ENCODE results near the gene STXBP5. TPM values are rescaled to one million over a fixed set of nuclear protein-coding genes. Genes with fewer than 3 reads are reported as not detected.

The STXBP5 gene
- polyA plus RNA-seq, 1 donor (not counting 4 experiments of a cell fraction or from before 2014, with no cell fraction given) = 19.4 TPM

DNA sequence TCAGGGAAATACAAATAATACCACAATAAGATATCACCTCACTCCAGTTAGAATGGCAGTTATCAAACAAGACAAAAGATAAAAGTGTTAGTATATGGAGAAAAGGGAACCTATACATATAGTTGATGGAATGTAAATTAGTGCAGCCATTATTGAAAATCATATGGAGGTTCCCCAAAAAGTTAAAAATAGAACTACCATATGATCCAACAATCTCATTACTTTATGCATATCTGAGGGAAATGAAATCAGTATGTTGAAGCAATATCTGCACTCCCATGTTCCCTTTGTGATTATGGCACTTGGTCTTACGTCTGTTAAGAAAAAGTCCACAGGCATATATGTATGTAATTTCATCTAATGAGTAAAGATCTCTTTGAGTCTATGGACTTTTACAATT is 96.9 kb downstream of the STXBP5 start:
- Histone ChIP-seq H3K36me3 (ENCODE audit: control insufficient read depth in 2 of 2, extremely low read depth in 1 of 2, insufficient read depth in 2 of 2, low read length in 2 of 2) (peaks cover 0 to 6% of the 10 kb centered on the region in 2 experiments), H2AFZ (ENCODE audit: control insufficient read depth, low read length) (no peak overlapping the region), H4K20me1 (ENCODE audit: control insufficient read depth, extremely low read depth, insufficient read depth, low read length) (no peaks in the 10 kb centered on the region), H3K9ac (ENCODE audit: control insufficient read depth, extremely low read depth, insufficient read depth, low read length) (no peak overlapping the region), H3K4me1 (ENCODE audit: control insufficient read depth, extremely low read depth, insufficient read depth, low read length) (no peaks in the 10 kb centered on the region), H3K9me3 (ENCODE audit: control insufficient read depth, low read depth, low read length) (peaks cover 3% of the 10 kb centered on the region), H3K27me3 (ENCODE audit: control insufficient read depth, extremely low read depth, insufficient read depth, low read length) (no peaks in the 10 kb centered on the region), H3K4me3 (ENCODE audit: control insufficient read depth in 2 of 3, extremely low read depth in 1 of 3, insufficient read depth in 2 of 3, low read depth in 1 of 3, low read length in 3 of 3) (no peak overlapping the region), H3K79me2 (ENCODE audit: control insufficient read depth, insufficient read depth, low read length) (no peaks in the 10 kb centered on the region), H3K27ac (ENCODE audit: control insufficient read depth, insufficient read depth, low read length) (no peak overlapping the region), H3K9me1 (ENCODE audit: control insufficient read depth, extremely low read depth, insufficient read depth, low read length) (no peaks in the 10 kb centered on the region), H3K4me2 (ENCODE audit: control insufficient read depth, extremely low read depth, insufficient read depth, low read depth, low read length) (no peak overlapping the region)
- dilution Hi-C loops (cut with MboI; ENCODE audit: extremely low pct_ligation_motif_present, low sequenced_read_pairs) = no loop called here
- FAIRE-seq (no peak), DNase-seq (ENCODE audit: low read depth, low spot score) (no peak)
- no peak for TF ChIP-seq EZH2 (IDR thresholded peaks at IDR 0.05; ENCODE audit: low read length)
- TF ChIP-seq, protein P1, sequence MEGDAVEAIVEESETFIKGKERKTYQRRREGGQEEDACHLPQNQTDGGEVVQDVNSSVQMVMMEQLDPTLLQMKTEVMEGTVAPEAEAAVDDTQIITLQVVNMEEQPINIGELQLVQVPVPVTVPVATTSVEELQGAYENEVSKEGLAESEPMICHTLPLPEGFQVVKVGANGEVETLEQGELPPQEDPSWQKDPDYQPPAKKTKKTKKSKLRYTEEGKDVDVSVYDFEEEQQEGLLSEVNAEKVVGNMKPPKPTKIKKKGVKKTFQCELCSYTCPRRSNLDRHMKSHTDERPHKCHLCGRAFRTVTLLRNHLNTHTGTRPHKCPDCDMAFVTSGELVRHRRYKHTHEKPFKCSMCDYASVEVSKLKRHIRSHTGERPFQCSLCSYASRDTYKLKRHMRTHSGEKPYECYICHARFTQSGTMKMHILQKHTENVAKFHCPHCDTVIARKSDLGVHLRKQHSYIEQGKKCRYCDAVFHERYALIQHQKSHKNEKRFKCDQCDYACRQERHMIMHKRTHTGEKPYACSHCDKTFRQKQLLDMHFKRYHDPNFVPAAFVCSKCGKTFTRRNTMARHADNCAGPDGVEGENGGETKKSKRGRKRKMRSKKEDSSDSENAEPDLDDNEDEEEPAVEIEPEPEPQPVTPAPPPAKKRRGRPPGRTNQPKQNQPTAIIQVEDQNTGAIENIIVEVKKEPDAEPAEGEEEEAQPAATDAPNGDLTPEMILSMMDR (optimal IDR thresholded peaks at IDR 0.05 in 1 of 3, IDR thresholded peaks at IDR 0.05 in 1 of 3, conservative IDR thresholded peaks at IDR 0.05 in 1 of 3; ENCODE audit: extremely low read depth in 1 of 3, insufficient read depth in 2 of 3, low read length in 3 of 3) = no peak

DNA sequence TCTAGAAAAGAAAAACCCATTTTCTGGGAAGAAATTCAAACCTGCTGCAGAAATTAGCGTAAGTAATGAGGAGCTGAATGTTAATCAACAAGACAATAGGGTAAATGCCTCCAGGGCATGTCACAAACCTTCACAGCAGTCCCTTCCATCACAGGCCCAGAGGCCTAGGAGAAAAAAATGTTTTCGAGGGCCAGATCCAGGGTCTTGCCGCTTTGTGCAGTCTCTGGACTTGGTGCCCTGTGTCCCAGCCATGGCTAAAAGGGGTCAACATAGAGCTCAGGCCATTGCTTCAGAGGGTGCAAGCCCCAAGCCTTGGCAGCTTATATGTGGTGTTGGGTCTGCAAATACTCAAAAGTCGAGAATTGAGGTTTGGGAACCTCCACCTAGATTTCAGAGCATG is 99.8 kb downstream of the STXBP5 start:
- Histone ChIP-seq H3K4me3 (ENCODE audit: control insufficient read depth in 2 of 3, extremely low read depth in 1 of 3, insufficient read depth in 2 of 3, low read depth in 1 of 3, low read length in 3 of 3) (no peak overlapping the region), H3K27me3 (ENCODE audit: control insufficient read depth, extremely low read depth, insufficient read depth, low read length) (no peaks in the 10 kb centered on the region), H3K27ac (ENCODE audit: control insufficient read depth, insufficient read depth, low read length) (no peak overlapping the region), H3K9me3 (ENCODE audit: control insufficient read depth, low read depth, low read length) (peaks cover 3% of the 10 kb centered on the region), H3K36me3 (ENCODE audit: control insufficient read depth in 2 of 2, extremely low read depth in 1 of 2, insufficient read depth in 2 of 2, low read length in 2 of 2) (peaks cover 0 to 4% of the 10 kb centered on the region in 2 experiments), H2AFZ (ENCODE audit: control insufficient read depth, low read length) (no peak overlapping the region), H3K9ac (ENCODE audit: control insufficient read depth, extremely low read depth, insufficient read depth, low read length) (no peak overlapping the region), H4K20me1 (ENCODE audit: control insufficient read depth, extremely low read depth, insufficient read depth, low read length) (no peaks in the 10 kb centered on the region), H3K4me2 (ENCODE audit: control insufficient read depth, extremely low read depth, insufficient read depth, low read depth, low read length) (no peak overlapping the region), H3K79me2 (ENCODE audit: control insufficient read depth, insufficient read depth, low read length) (no peaks in the 10 kb centered on the region), H3K4me1 (ENCODE audit: control insufficient read depth, extremely low read depth, insufficient read depth, low read length) (no peaks in the 10 kb centered on the region), H3K9me1 (ENCODE audit: control insufficient read depth, extremely low read depth, insufficient read depth, low read length) (no peaks in the 10 kb centered on the region)
- FAIRE-seq (no peak), DNase-seq (ENCODE audit: low read depth, low spot score) (no peak)
- TF ChIP-seq, protein P1 (optimal IDR thresholded peaks at IDR 0.05 in 1 of 3, IDR thresholded peaks at IDR 0.05 in 1 of 3, conservative IDR thresholded peaks at IDR 0.05 in 1 of 3; ENCODE audit: extremely low read depth in 1 of 3, insufficient read depth in 2 of 3, low read length in 3 of 3) = no peak
- TF ChIP-seq EZH2 (IDR thresholded peaks at IDR 0.05; ENCODE audit: low read length) = no peak
- dilution Hi-C loops (cut with MboI; ENCODE audit: extremely low pct_ligation_motif_present, low sequenced_read_pairs) = no loop called here
